Muscle of leg (tissue), 11 donors: ENCODE measurements around the gene NLK. TPM values are rescaled to one million over a fixed set of nuclear protein-coding genes. Genes with fewer than 3 reads are reported as not detected.
"Not testable (repeated sequence)": the region's sequence is repeated elsewhere in the genome, so short reads cannot be mapped to it uniquely, and the experiment has no call there.

Source experiments
- DNase-seq: peaks from one replicate; pipeline ENCODE4 v3.0.0; 2013
- H3K27ac ChIP-seq: one replicate; pipeline ENCODE4 v1.5.1; 2013; ENCODE audit warnings: mild to moderate bottlenecking, low read length, control low read depth
- H3K27me3 ChIP-seq: one replicate; pipeline ENCODE4 v1.6.1; 2013; ENCODE audit warnings: low read length; ENCODE audit not compliant: control insufficient read depth, insufficient read depth
- H3K36me3 ChIP-seq: one replicate; pipeline ENCODE4 v1.6.1; 2013; ENCODE audit warnings: low read length; ENCODE audit not compliant: control insufficient read depth, insufficient read depth
- H3K4me1 ChIP-seq: one replicate; pipeline ENCODE4 v1.6.1; 2013; ENCODE audit warnings: low read length; ENCODE audit not compliant: control insufficient read depth, insufficient read depth
- H3K4me3 ChIP-seq: one replicate; pipeline ENCODE4 v1.5.1; 2013; ENCODE audit warnings: low read length, control low read depth
- H3K9me3 ChIP-seq: replicated peaks from 2 replicates; pipeline ENCODE4 v1.6.1; 2013; ENCODE audit warnings: low read depth, low read length; ENCODE audit not compliant: control insufficient read depth
- WGBS: methylation state at CpG from one replicate; pipeline ENCODE4 v1.1.5; 2013; ENCODE audit warnings: missing lambda C conversion rate; ENCODE audit not compliant: insufficient coverage; 5-methylcytosine and 5-hydroxymethylcytosine counted together
- polyA plus RNA-seq, 8 donors: library from polyadenylated mRNA; unstranded; fragments of 120-200 nt; gene quantifications; one replicate each; pipeline versions ENCODE4 v1.2.1 to v1.2.3, GENCODE V29; 2013; ENCODE audit warnings: inconsistent platforms in 1 of 8, low replicate concordance in 1 of 8; ENCODE audit not compliant: insufficient read length in 8 of 8, insufficient read depth in 1 of 8
- total RNA-seq: library from RNA; stranded (reverse); fragments of 120-200 nt; gene quantifications from one replicate; pipeline ENCODE4 v1.2.4, GENCODE V29; 2013

The NLK gene
- total and polyA plus RNA-seq, 9 donors: 6.5 to 10.1 (median 7.7) TPM

DNA sequence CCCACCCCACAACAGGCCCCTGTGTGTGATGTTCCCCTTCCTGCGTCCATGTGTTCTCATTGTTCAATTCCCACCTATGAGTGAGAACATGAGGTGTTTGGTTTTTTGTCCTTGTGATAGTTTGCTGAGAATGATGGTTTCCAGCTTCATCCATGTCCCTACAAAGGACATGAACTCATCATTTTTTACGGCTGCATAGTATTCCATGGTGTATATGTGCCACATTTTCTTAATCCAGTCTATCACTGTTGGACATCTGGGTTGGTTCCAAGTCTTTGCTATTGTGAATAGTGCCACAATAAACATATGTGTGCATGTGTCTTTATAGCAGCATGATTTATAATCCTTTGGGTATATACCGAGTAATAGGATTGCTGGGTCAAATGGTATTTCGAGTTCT, 7.0 kb upstream of the NLK start:
- no CpG with 5 or more reads among the region's 4 CpGs for WGBS

GRCh38 chr17:28035884-28036283, 6.6 kb upstream of the NLK start:
- not testable (repeated sequence) for H3K4me3 ChIP-seq, H3K9me3 ChIP-seq, H3K27ac ChIP-seq, H3K36me3 ChIP-seq, H3K4me1 ChIP-seq, DNase-seq, H3K27me3 ChIP-seq
- WGBS: no CpG with 5 or more reads among the region's 2 CpGs

More for the DNA sequence above, 7.0 kb upstream of the NLK start:
- H3K27me3 ChIP-seq, H3K9me3 ChIP-seq, H3K27ac ChIP-seq, DNase-seq, H3K4me3 ChIP-seq, H3K4me1 ChIP-seq, H3K36me3 ChIP-seq: not testable (repeated sequence)

DNA sequence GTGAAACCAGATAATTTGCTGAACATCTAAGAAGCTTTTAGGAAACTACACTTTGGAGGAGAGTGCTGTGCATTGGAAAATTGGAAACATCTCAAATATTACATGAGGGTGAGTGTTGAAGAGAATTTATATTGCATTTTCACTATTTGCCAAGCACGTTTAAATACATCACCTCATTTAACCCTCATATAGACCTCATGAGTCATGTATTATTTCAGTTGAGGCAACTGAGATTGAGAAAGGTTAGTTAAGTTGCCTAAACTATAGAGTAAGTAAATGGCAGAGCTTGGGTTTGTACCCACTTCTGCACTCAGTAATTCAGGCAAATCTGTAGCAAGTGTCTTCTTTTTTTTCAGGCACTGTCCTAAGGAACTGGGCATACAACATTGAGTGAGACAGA, 3.7 kb upstream of the NLK start:
- no peak overlapping the region for H3K27ac ChIP-seq
- no peaks in the 10 kb centered on the region for H3K9me3 ChIP-seq
- no peak for DNase-seq
- WGBS: no CpG with 5 or more reads among the region's 1 CpG
- H3K36me3 ChIP-seq: no peaks in the 10 kb centered on the region
- peaks cover 9% of the 10 kb centered on the region for H3K4me1 ChIP-seq
- no peaks in the 10 kb centered on the region for H3K27me3 ChIP-seq
- H3K4me3 ChIP-seq: no peak overlapping the region

DNA sequence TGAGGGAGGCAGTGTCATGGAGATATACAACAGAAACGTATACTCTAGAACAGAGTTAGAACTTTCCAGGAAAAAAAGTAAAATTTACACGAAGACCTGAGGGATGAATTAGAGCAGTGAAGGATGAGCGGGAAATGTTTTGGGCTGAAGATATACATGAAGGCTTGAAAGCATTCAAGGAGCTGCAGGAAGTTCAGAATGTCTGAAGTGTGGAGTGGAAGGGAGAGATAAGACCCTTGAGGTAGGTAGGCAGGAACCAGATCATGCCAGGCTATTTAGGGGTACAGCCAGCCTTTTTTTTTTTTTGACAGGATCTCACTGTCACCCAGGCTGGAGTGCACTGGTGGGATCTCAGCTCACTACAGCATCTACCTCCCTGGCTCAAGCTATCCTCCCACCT, 3.2 kb upstream of the NLK start:
- peaks cover 9% of the 10 kb centered on the region for H3K4me1 ChIP-seq
- H3K36me3 ChIP-seq: no peaks in the 10 kb centered on the region
- DNase-seq: no peak
- WGBS: 72% methylated on average over 2 of the region's 3 CpGs
- no peaks in the 10 kb centered on the region for H3K9me3 ChIP-seq
- no peaks in the 10 kb centered on the region for H3K27me3 ChIP-seq
- no peak overlapping the region for H3K4me3 ChIP-seq
- no peak overlapping the region for H3K27ac ChIP-seq

DNA sequence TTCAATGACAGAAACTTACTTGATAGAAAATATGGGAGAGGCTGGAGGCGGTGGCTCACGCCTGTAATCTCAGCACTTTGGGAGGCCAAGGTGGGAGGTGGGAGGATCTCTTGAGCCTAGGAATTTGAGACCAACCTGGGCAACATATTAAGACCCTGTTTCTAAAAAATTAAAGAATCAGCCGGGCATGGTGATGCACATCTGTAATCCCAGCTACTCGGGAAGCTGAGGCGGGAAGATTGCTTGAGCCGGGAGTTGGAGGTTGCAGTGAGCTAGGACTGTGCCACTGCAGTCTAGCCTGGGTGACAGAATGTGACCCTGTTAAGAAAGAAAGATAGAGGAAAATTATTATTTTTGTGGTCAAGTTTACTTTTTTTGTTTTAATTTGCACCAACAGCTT, 2.1 kb upstream of the NLK start:
- WGBS: 92% methylated on average over 6 of the region's 6 CpGs
- no peak for DNase-seq
- Histone ChIP-seq H3K36me3 (no peaks in the 10 kb centered on the region), H3K9me3 (no peaks in the 10 kb centered on the region), H3K4me1 (peaks cover 9% of the 10 kb centered on the region), H3K27ac (no peak overlapping the region), H3K27me3 (no peaks in the 10 kb centered on the region), H3K4me3 (no peak overlapping the region)

DNA sequence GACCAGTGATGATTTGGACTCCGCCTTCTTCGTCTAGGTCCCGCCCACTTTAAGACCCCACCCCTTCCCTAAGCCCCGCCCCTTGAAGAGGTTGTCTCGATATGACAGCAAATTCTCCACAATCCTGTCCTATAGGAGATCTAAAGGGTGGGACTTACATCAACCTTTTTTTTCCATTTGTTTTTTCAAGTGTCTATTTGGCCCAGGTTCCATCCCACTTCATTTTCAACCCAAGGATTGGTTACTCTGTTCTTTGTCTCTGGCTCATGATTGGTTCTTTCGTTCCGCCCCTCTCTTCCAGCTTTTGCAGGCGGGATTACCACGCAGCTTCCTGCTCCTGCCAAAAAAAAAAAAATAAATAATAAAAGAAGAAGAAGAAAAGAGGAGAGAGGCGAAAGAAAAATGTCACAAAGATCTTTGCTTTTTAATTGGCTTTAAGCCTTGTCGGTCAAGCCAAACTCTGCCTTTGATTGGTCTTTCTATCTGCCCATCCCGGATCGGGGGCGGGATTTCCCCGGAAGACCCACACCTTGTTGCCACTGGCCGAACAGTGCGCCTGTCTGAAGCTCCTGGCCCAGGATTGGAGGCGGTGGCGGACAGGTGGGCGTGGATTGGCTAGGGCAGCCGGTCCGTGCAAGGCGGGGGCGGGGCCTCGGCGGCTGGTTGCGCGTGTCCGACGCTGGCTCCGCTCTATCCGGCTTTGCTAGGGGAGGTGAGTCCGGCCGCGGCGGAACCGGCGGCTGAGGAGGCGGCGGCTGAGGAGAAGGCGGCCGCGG, 1.2 kb upstream of the NLK start:
- Histone ChIP-seq H3K27me3 (no peaks in the 10 kb centered on the region), H3K4me1 (peaks cover 9% of the 10 kb centered on the region), H3K36me3 (no peaks in the 10 kb centered on the region), H3K4me3 (peak overlapping the region; percentile 88), H3K27ac (peak overlapping the region; percentile 78), H3K9me3 (no peaks in the 10 kb centered on the region)
- peak; percentile 100 for DNase-seq
- WGBS: under 1% methylated on average over 28 of the region's 43 CpGs

GRCh38 chr17:28041844-28042656, 427 bp upstream of the NLK start:
- H3K4me3 ChIP-seq: peak overlapping the region; percentile 88
- H3K9me3 ChIP-seq: no peaks in the 10 kb centered on the region
- no peaks in the 10 kb centered on the region for H3K27me3 ChIP-seq
- no peaks in the 10 kb centered on the region for H3K36me3 ChIP-seq
- 0% methylated on average over 18 of the region's 34 CpGs for WGBS
- no peak for DNase-seq
- H3K27ac ChIP-seq: peak overlapping the region; percentile 78
- peaks cover 9% of the 10 kb centered on the region for H3K4me1 ChIP-seq

DNA sequence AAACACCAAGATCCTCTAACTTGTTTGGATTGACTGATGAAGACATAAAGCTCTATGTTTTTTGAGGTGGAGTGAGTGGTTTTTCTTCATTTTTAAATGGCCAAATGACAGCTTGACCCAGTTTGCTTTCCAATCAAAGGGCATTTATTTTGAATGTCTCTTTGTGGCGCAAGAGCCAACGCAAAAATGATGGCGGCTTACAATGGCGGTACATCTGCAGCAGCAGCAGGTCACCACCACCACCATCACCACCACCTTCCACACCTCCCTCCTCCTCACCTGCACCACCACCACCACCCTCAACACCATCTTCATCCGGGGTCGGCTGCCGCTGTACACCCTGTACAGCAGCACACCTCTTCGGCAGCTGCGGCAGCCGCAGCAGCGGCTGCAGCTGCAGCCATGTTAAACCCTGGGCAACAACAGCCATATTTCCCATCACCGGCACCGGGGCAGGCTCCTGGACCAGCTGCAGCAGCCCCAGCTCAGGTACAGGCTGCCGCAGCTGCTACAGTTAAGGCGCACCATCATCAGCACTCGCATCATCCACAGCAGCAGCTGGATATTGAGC, 329 bp downstream of the NLK start:
- WGBS: 99% methylated on average over 11 of the region's 16 CpGs
- peak overlapping the region; percentile 88 for H3K4me3 ChIP-seq
- H3K27me3 ChIP-seq: no peaks in the 10 kb centered on the region
- H3K4me1 ChIP-seq: peaks cover 9% of the 10 kb centered on the region
- no peaks in the 10 kb centered on the region for H3K36me3 ChIP-seq
- no peak for DNase-seq
- H3K27ac ChIP-seq: no peak overlapping the region
- H3K9me3 ChIP-seq: no peaks in the 10 kb centered on the region

DNA sequence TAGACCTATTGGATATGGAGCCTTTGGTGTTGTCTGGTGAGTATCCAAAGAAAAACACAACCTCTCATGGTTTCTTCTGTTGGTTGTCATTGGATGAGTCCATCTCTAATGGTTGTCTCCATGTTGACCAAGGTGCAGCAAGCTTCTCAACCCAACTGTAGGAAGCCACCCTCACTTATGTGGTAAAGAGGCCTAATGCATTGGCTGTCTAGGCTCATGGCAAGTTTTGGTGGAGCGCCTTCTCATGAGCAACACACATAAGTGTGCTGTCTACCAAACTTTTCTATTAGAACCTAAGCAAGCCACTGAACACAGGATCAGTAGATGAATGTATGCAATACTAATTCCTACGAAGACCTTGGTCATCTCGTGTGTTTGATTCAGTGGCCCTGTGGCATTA, 819 bp downstream of the NLK start:
- Histone ChIP-seq H3K27me3 (no peaks in the 10 kb centered on the region), H3K27ac (no peak overlapping the region), H3K4me1 (peaks cover 9% of the 10 kb centered on the region), H3K36me3 (no peaks in the 10 kb centered on the region), H3K4me3 (no peak overlapping the region), H3K9me3 (no peaks in the 10 kb centered on the region)
- no peak for DNase-seq
- WGBS: no CpG with 5 or more reads among the region's 3 CpGs

- Histone ChIP-seq H3K4me1 (peaks cover 9% of the 10 kb centered on the region), H3K4me3 (no peak overlapping the region), H3K27me3 (no peaks in the 10 kb centered on the region), H3K27ac (no peak overlapping the region), H3K9me3 (no peaks in the 10 kb centered on the region), H3K36me3 (no peaks in the 10 kb centered on the region)
- no peak for DNase-seq
These were observed 1.3 kb downstream of the NLK start for GRCh38 chr17:28043741-28044140.
